NB4 (cell line): Measurements from ENCODE around the gene GNA12.

Experiments used
- CTCF ChIP-seq: IDR thresholded peaks from one replicate; pipeline ENCODE4 v1.5.1; 2012; ENCODE audit warnings: low read depth, low read length
- MAX ChIP-seq: IDR thresholded peaks from 2 replicates; pipeline ENCODE4 v1.6.1; 2011; ENCODE audit warnings: low read depth, low read length
- POLR2A ChIP-seq: IDR thresholded peaks from 2 replicates; pipeline ENCODE4 v1.6.1; 2011; ENCODE audit warnings: mild to moderate bottlenecking; ENCODE audit not compliant: insufficient read length; ENCODE audit errors: extremely low read depth

DNA sequence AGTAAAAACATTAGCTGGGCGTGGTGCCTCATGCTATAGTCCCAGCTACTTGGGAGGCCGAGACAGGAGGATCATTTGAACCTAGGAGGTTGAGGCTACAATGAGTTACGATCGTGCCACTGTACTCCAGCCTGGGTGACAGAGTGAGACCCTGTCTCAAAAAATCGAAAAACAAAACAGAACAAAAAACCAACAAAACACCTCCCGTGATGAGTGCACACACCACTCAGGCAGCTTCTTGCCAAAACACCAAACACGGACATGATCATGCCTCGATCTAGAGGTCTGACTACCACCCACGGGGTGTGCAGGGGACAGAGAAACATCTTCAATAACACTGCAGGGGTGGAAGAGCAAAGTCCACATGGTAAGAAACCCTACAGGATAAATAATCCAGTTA is 111.7 kb downstream of the GNA12 start:
- TF ChIP-seq CTCF (no peak), POLR2A (no peak), MAX (no peak)
